ENCODE results near the gene CNTN4.

Gene CNTN4

GRCh38 chr3:2268779-2269178 lies 170.1 kb downstream of the CNTN4 start:
- ATAC-seq: no peak

- ATAC-seq: no peak
Observed at GRCh38 chr3:2274526-2274925, 175.9 kb downstream of the CNTN4 start.

DNA sequence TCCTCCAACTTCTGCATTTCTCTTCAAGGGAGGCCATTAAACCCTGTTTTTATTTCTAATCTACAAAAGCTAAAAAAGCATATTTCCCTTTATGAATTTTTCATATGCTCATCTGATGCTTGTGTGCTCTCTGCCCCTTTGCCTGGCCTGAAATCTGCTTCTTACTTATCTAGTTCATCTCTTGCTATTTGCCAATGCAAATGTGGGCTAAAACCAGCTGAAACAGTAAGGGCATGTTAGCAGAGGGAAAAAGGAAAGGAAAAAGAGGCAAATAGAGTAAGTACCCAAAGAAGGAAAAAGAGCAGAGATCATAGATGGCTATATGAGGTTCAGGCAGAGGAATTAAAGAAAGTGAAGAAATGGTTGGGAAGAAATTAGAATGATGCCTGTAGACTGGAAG lies 185.2 kb downstream of the CNTN4 start:
- no peak for ATAC-seq

GRCh38 chr3:2300938-2301337 lies 202.3 kb downstream of the CNTN4 start:
- no peak for ATAC-seq

DNA sequence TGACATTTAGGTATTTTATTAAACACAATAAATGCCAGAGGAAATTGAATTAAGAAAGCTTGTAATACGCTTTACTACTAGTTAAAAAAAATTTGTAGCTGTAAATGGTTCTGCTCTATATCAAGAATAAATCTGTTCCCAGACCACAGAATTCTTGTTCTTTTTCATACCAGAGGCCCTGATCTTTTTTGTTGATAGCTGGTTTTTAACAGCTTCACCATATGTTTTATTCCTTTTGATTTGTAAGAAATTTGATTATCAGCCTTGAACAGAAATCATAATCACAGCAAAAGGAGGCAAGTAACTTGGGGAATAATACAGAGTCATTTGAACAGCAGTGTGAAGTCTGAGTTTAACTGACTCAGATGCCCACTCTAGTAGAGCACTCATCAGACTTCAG lies 202.7 kb downstream of the CNTN4 start:
- ATAC-seq: no peak

DNA sequence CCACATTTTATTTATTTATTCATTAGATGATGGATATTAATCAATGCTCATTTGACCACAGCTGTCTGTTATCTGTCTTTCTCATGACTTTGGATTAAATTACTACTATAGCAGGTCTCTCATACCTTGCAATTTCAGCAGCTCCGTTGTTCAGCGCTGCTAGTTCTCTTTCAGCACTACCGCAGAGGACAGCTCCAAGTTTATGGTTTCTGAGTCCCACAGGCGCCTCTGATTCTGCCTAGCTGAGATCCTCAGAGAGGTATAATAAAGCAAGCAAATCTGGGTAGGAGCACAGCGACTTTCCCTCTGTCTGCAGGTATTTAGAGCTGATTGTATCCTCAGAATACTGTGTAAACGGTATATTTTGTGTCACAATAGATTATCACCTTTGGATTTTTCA lies 204.9 kb downstream of the CNTN4 start:
- no peak for ATAC-seq

DNA sequence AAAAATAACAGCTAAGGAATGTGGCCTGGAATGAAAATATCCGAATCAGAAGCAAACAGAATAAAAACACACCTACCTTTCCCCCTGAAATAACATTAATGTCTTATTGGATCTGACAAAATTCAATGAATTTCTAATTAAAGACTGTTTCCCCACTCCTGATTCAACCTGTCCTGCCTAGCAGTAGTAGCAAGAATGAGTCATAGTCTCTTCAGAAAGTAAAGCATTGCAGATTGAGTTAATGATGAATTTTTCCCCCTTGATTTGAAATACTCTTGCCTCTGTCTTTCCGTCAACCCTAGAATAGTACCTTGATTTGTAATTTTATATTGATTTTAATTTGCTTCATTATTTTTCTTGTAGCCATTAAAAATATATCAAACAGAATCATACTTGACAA lies 212.4 kb downstream of the CNTN4 start:
- ATAC-seq: no peak

GRCh38 chr3:2317521-2317920 lies 218.9 kb downstream of the CNTN4 start:
- no peak for ATAC-seq

DNA sequence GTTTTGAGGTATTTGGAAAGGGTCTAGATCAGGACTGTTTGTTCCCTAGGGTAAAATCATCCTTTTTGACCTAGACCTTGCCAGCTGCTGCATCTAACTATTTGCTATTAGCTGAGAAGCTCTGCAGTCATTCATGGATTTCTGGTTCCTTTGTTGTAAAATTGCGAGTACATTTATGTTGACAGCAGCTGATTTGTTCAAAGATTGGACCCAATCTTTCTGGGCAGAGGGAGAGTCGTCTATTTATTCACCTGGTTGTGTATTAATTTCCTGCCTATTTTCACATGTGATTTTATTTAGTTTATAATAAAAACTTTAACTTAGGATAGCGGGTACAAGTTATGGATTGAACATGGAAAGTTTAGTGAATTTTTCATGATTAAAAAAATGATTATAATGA lies 236.3 kb downstream of the CNTN4 start:
- no peak for ATAC-seq

DNA sequence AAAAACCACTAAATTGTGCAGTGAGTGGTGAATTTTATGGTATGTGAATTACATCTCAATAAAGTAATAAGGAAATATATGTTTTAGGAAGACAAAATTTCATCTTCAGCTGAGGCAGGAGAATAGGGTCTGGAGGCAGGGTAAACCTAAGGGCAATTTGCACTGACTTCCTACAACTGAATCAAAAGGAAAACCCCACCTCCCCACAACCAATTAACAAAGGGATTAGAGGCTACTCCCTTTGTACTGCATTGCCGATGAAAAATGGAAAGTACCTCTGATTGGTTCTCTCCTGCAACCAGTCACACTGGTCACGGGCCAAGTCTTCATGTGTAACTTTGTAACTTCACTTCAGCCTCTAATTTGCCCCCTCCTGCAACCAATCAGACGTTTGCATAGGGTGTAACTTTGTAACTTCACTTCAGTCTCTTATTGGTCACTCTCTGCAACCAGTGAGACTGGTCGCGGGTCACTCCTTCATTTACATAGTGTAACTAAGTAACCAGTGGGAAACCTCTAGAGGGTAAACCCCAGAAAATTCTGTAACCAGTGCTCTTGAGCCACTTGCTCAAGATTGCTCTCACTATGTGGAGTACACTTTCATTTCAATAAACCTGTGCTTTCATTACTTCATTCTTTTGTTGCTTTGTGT lies 244.5 kb downstream of the CNTN4 start:
- ATAC-seq: no peak

DNA sequence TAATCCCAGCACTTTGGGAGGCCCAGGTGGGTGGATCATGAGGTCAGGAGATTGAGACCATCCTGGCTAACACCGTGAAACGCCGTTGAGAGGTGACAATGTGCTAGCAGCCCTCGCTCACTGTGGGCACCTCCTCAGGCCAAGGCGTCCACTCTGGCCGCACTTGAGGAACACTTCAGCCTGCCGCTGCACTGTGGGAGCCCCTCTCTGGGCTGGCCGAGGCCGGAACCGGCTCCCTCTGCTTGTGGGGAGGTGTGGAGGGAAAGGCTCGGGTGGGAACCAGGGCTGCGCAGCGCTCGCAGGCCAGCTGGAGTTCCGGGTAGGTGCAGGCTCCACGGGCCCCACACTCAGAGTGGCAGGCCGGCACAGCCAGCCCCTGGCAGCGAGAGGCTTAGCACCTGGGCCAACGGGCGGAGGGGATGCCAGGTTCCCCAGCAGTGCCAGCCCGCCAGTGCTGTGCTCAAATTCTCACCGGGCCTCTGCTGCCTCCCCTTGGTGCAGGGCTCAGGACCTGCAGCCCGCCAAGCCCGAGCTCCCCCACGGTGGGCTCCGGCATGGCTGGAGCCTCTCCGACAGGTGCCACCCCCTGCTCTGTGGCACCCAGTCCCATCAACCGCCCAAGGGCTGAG lies 253.6 kb downstream of the CNTN4 start:
- ATAC-seq: no peak

GRCh38 chr3:2354702-2355101 lies 256.0 kb downstream of the CNTN4 start:
- no peak for ATAC-seq

DNA sequence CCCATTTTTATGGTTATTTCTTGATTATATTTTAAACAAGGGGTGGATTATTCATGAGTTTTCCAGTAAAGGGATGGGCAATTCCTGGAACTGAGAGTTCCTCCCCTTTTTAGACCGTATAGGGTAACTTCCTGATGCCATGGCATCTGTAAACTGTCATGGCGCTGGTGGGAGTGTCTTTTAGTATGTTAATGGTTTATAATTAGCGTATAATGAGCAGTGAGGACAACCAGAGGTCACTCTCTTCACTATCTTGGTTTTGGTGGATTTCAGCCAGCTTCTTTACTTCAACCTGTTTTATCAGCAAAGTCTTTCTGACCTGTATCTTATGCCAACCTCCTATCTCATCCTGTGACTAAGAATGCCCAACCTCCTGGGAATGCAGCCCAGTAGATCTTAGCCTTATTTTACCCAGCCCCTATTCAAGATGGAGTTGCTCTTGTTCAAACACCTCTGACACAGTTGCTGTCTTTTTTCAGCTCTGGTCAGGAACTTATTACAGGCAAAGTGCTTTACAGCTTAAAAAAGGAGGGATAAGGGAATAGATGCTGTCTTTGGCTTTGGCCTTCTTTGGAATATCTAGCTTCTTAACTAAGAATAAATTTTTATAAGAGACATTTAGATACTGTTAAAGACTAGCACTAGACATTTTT lies 257.8 kb downstream of the CNTN4 start:
- no peak for ATAC-seq

DNA sequence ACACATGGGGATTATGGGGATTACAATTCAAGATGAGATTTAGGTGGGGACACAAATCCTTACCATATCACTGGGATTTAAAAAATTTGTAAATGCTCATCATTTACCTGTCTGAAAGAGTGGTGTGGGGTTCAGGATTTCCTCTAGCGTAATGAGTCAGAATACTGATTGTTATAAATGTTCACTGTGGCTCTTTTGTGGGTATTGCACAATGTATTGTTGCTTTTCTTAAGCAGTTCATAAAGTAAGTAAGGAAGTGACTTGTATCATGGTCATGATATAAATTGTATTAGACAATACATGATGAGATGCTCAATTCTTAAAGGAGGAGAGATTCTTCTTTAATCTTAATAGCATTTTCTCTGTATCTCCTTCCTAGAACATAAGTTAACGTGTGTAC lies 262.1 kb downstream of the CNTN4 start:
- ATAC-seq: no peak

DNA sequence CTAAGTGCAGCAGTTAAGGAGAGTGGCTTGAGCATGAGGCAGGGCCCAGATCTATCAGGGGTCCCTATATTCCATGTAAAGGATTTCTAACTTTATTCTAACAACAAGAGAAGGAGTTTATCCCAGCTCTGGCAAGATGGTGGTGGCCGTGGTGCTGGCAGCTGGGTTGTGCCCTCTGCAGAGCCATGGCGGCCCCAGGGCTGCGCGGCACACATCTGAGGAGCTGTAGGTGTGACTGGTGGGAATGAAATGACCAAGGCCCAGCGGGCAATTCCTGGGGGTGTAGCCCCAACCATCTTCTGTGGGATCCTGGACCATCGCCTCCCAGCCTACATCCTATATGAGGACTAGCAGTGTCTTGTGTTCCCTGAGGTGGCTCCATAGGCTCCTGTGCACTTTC lies 263.5 kb downstream of the CNTN4 start:
- no peak for ATAC-seq

GRCh38 chr3:2363854-2364253 lies 265.2 kb downstream of the CNTN4 start:
- no peak for ATAC-seq

DNA sequence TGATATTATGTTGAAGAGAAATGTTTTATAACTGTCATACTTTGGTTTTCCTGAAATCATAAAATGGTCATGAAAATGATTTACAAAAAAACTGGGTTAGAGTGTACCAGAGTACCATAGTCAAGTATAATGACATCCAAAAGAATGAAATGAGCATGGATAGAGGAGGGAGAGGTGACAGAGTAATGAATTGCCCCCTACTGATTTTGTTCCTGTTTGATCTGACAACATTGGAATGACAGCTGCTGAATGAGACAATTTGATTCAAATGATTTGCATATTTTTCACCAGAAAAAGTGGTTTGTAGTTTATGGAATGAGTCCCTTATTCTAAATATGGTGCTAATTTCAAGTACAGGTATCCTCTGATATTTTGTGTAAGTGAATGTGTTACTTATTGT lies 271.7 kb downstream of the CNTN4 start:
- no peak for ATAC-seq

GRCh38 chr3:2372306-2372705 lies 273.6 kb downstream of the CNTN4 start:
- no peak for ATAC-seq

- ATAC-seq: no peak
Observed at GRCh38 chr3:2375376-2375775, 276.7 kb downstream of the CNTN4 start.

DNA sequence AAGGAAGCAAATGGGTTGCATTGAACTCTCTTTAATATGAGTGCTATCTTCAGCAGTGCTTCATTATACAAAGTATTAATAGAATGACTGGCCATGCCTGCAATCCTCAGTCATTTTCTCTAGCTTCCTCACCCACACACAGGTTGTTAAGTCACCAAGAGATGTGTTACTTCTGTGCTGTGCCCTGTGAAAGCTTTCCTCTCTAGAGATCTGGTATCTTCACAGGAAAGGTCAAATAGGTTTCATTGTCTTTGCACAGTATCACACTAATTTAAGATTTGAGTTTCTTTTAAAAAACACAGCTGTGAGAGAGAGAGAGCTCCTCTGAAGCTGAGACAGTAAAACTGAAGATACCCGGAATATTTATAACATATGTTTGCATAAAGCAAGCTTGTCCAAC lies 278.6 kb downstream of the CNTN4 start:
- no peak for ATAC-seq

- no peak for ATAC-seq
Observed at GRCh38 chr3:2390926-2391532, 292.4 kb downstream of the CNTN4 start.

GRCh38 chr3:2391896-2392295 lies 293.2 kb downstream of the CNTN4 start:
- ATAC-seq: no peak

- no peak for ATAC-seq
Observed at GRCh38 chr3:2392981-2393380, 294.3 kb downstream of the CNTN4 start.

DNA sequence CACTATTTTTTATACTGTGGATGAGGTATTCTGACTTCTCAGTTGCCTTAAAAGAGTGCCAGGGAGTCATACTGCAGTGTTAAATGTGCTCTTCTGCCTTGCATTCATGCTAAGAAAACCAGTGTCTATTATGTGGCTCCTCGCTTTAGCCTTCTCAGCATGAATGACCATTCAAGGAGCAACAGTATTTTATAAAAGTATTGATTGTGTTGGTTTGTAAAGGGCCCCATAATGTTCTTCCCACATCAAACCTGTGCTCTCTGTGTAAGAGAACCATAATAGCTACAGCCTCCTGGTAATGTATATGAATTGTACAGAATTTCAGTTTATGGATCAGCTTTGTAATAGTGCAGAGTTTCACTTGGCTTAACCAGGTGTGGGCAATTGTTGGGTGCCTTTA lies 316.4 kb downstream of the CNTN4 start:
- no peak for ATAC-seq

Measured in activated CD4-positive, CD25-positive, alpha-beta regulatory T cell treated with anti-CD3 and anti-CD28 coated beads, Interleukin-2, amount 50 U/mL, for 24 hours (primary cell).